Common myeloid progenitor, CD34-positive (primary cell): ENCODE results near the gene SDR39U1.

ENCODE experiments used
- CTCF ChIA-PET: fragments of 350-600 bp; sonication (Branson Sonifier 250); formaldehyde crosslinking; loops from one replicate; lab custom pipeline; 2021; ENCODE audit warnings: antibody characterized with exemption; lab: Charles Lee
- POLR2A ChIA-PET: fragments of 350-600 bp; sonication (Branson Sonifier 250); formaldehyde crosslinking; loops from one replicate; lab custom pipeline; 2021; ENCODE audit warnings: antibody characterized with exemption; lab: Charles Lee
- DNase-seq, 3 donors: peaks; one replicate each; pipeline versions ENCODE4 v3.0.0 to v3.0.0-alpha.2; 2013
- H3K27ac ChIP-seq, 2 experiments: 1 replicate in 1 of 2; 2 replicates in 1 of 2; pipeline ENCODE4 v1.7.0; 2013; ENCODE audit warnings: inconsistent platforms in 2 of 2, low read length in 2 of 2, mild to moderate bottlenecking in 2 of 2, low read depth in 1 of 2, moderate library complexity in 1 of 2; ENCODE audit not compliant: severe bottlenecking in 2 of 2, insufficient read depth in 1 of 2, poor library complexity in 1 of 2
- H3K27me3 ChIP-seq, 5 experiments: replicated peaks in 2 of 5; 1 replicate in 3 of 5; 2 replicates in 2 of 5; pipeline versions ENCODE4 v1.6.1 to v1.7.0; 2013; ENCODE audit warnings: low read length in 4 of 5, mild to moderate bottlenecking in 2 of 5, moderate library complexity in 2 of 5, inconsistent platforms in 1 of 5; ENCODE audit not compliant: insufficient read depth in 5 of 5, control insufficient read depth in 4 of 5
- H3K36me3 ChIP-seq, 4 experiments: 1 replicate in 2 of 4; 2 replicates in 2 of 4; pipeline versions ENCODE4 v1.6.1 to v1.7.0; 2013; ENCODE audit warnings: low read length in 3 of 4, control low read depth in 1 of 4, mild to moderate bottlenecking in 1 of 4; ENCODE audit not compliant: control insufficient read depth in 4 of 4, insufficient read depth in 4 of 4
- H3K4me1 ChIP-seq, 4 experiments: 1 replicate in 3 of 4; 2 replicates in 1 of 4; pipeline versions ENCODE4 v1.6.1 to v1.7.1; 2013; ENCODE audit warnings: low read length in 3 of 4, mild to moderate bottlenecking in 3 of 4, control low read depth in 1 of 4, inconsistent platforms in 1 of 4, moderate library complexity in 1 of 4; ENCODE audit not compliant: control insufficient read depth in 4 of 4, insufficient read depth in 4 of 4; ENCODE audit errors: control extremely low read depth in 1 of 4
- H3K4me3 ChIP-seq, 7 experiments: 1 replicate in 4 of 7; 2 replicates in 3 of 7; pipeline versions ENCODE4 v1.5.1 to v1.7.0; 2013; ENCODE audit warnings: mild to moderate bottlenecking in 7 of 7, low read length in 6 of 7, moderate library complexity in 6 of 7, inconsistent platforms in 2 of 7, low read depth in 2 of 7, control low read depth in 1 of 7; ENCODE audit not compliant: insufficient read depth in 4 of 7, control insufficient read depth in 1 of 7; ENCODE audit errors: extremely low read depth in 1 of 7
- H3K9me3 ChIP-seq, 5 experiments: 1 replicate in 4 of 5; 2 replicates in 1 of 5; pipeline versions ENCODE4 v1.6.1 to v1.7.1; 2013; ENCODE audit warnings: low read length in 4 of 5, mild to moderate bottlenecking in 2 of 5, inconsistent platforms in 1 of 5, low read depth in 1 of 5, moderate library complexity in 1 of 5; ENCODE audit not compliant: control insufficient read depth in 4 of 5, insufficient read depth in 2 of 5; ENCODE audit errors: control extremely low read depth in 1 of 5
- WGBS: methylation state at CpG from one replicate; pipeline ENCODE4 v1.1.5; 2013; ENCODE audit not compliant: insufficient coverage; 5-methylcytosine and 5-hydroxymethylcytosine counted together

SDR39U1 gene

DNA sequence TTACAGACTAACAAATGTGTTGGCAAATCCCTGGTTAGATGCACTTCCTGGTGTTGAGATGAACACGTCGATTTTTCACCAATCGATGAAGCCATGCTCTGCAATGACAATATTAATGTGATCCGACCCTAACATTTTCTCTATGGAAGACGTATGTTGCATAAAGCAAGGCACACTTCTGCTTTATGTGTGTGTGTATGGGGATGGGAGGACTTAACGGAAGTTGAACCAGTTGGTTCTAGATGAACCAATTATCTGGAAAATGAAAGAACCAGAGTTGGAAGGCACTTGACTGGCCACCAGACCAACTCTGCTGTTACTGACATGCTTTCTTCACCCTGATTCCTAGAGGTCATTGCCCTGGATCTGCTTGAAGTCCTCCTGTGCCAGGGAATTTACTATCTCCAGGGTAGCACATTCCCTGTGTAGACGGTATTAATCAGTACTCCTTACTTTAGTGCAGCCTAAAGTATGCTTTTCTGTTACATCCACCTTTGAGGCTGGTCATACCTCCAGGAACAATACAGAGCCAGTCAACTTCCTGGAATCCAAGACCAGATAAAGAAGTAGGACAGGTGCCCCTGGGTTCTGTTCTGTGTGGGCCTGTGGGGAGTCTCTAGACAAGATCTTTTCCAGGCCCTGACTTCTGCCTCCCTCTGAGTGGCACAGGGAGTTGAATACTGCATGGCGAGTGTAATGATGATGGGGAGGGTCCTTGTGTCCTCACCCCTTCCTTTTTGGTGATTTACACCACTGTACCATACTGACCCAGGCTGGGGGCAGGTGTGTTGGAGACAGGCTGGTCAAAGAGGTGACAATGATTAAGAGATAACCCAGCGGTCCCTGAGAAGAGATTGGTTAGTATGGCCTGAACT is 4.1 kb downstream of the SDR39U1 start:
- Histone ChIP-seq H3K4me3 (no peak overlapping the region), H3K4me1 (peaks cover 11 to 60% (median 52%) of the 10 kb centered on the region in 4 experiments), H3K36me3 (peaks cover 8 to 45% (median 41%) of the 10 kb centered on the region in 4 experiments), H3K9me3 (no peaks in the 10 kb centered on the region), H3K27me3 (no peaks in the 10 kb centered on the region), H3K27ac (peak overlapping the region in 1 of 2 experiments; percentile 70)
- ChIA-PET CTCF (interaction anchor here (1.2 to 21.5 kb wide), 9 partner anchors 11 to 205 kb away, joined by 3 to 489 read pairs (median 29); partner anchors contain the start of genes ADCY4, CIDEB, LTB4R and LTB4R2), POLR2A (no interaction called here)
- 75% methylated on average over 7 of the region's 9 CpGs for WGBS
- DNase-seq, result no peak

DNA sequence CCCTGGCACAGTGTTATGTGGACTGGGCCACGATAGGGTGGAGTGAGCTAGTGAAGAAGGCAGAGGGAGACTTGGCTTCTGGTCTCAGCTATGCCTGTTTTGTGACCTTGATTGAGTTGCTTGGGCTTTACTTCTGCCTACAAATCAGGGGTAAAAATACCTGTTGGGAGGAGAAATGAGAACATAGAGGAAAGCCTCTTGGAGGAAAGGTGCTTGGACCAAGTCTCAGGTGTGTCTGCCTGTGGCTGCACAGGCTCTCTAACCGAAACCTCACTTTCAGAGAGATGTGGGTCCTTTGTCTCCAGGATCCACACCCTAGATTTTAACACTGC is 4.9 kb downstream of the SDR39U1 start:
- no peaks in the 10 kb centered on the region for H3K27me3 ChIP-seq
- DNase-seq, result no peak
- peaks cover 10 to 58% (median 49%) of the 10 kb centered on the region in 4 experiments for H3K4me1 ChIP-seq
- ChIA-PET POLR2A (interaction anchor here (1.3 kb wide), 1 partner anchor 15 kb away, joined by 3 read pairs; no protein-coding TSS in a partner anchor), CTCF (interaction anchor here (1.1 to 21.5 kb wide), 16 partner anchors 10 to 204 kb away, joined by 3 to 489 read pairs (median 12); partner anchors contain the start of genes ADCY4, CIDEB, LTB4R and LTB4R2)
- 0% methylated on average over 1 of the region's 2 CpGs for WGBS
- H3K27ac ChIP-seq, result peak overlapping the region; percentile 17 to 70
- H3K4me3 ChIP-seq, result peak overlapping the region in 3 of 7 experiments; percentile 8 to 60 (median 50)
- no peaks in the 10 kb centered on the region for H3K9me3 ChIP-seq
- peaks cover 13 to 52% (median 47%) of the 10 kb centered on the region in 4 experiments for H3K36me3 ChIP-seq

DNA sequence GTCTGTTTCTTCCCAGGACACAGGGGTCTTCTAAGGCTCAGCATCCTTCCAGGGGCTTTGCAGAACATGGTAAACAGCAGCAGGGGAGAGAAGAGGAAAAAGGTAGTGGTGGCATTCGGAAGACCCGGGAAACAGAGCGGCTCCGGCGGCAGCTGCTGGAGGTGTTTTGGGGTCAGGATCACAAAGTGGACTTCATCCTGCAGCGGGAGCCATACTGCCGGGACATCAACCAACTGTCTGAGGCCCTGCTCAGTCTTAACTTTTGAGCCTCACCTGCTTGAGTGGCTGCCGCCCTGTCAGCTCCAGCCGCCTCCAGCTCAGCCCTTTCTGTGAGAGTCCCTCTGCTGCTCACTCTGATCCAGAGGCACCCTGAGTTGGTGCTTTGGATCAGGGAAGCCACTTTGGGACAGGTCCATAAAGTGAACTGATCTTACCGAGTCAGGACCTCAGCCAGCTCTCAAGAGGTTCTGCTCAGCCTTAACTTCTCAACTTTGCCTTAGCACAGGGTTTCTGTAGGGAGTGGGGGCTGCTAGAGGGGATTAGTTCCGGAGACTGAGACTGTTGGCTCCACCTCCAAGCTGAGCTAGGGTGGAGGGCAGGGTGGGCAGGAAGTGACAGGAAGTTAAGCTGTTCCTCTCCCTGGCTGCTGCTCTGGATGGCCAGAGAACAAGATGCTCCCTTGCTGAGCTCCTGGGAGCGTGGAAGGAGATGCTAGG is 5.4 kb downstream of the SDR39U1 start:
- CTCF ChIA-PET, result interaction anchor here (0.9 to 21.5 kb wide), 21 partner anchors 10 to 249 kb away, joined by 3 to 489 read pairs (median 8); partner anchors contain the start of genes ADCY4, CIDEB, IPO4 and LTB4R
- H3K4me3 ChIP-seq, result peak overlapping the region in 5 of 7 experiments; percentile 13 to 60 (median 50)

DNA sequence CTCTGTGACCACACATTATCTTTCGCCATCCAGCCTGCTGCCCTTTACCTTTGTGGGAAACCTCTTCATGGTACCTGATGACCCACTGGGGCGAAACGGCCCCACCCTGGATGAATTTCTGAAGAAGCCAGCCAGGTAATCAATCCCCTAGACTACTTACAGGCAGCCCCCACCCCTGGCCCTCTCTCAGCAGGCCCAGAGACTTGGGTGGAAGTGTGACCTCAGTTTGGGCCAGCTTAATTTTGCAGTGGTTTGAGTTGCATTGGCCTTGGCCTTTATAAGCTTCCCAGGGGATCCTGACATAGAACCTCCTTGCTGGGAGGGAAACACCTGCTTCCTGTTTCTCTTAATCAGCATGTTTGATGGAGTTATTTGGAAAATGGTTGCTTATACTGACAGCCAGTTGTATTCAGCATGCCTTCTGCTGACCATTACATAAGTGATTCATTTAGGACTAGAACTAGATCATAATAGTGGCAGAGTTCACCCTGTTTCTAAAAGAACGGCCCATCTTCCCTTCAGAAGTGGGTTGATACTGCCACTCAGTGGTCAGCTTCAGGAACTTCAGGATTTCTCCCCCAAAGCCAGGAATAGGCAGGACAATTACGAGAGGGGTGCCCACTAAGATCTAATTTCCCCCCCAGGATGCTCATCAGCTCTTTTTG is 6.1 kb downstream of the SDR39U1 start:
- DNase-seq, result peak; percentile 56 to 87 (median 80)
- CTCF ChIA-PET, result interaction anchor here (0.9 to 21.5 kb wide), 23 partner anchors 9 to 248 kb away, joined by 3 to 489 read pairs (median 6); partner anchors contain the start of genes ADCY4, CIDEB, IPO4 and LTB4R
- peaks cover 17 to 60% (median 54%) of the 10 kb centered on the region in 4 experiments for H3K36me3 ChIP-seq
- peak overlapping the region; percentile 2 to 70 for H3K27ac ChIP-seq
- peak overlapping the region in 3 of 7 experiments; percentile 13 to 60 (median 58) for H3K4me3 ChIP-seq
- 36% methylated on average over 4 of the region's 5 CpGs for WGBS
- peaks cover 10 to 54% (median 49%) of the 10 kb centered on the region in 4 experiments for H3K4me1 ChIP-seq
- POLR2A ChIA-PET, result interaction anchor here (0.6 to 1.3 kb wide), 6 partner anchors 14 to 248 kb away, joined by 3 to 8 read pairs (median 4); partner anchors contain the start of gene IPO4
- no peaks in the 10 kb centered on the region for H3K27me3 ChIP-seq
- no peaks in the 10 kb centered on the region for H3K9me3 ChIP-seq

More for the DNA sequence above, 5.4 kb downstream of the SDR39U1 start:
- DNase-seq, result peak in 2 of 3 donors; percentile 44 to 50
- Histone ChIP-seq H3K4me1 (peaks cover 10 to 55% (median 49%) of the 10 kb centered on the region in 4 experiments), H3K36me3 (peaks cover 17 to 57% (median 52%) of the 10 kb centered on the region in 4 experiments), H3K9me3 (no peaks in the 10 kb centered on the region), H3K27ac (peak overlapping the region; percentile 17 to 70), H3K27me3 (no peaks in the 10 kb centered on the region)
- 35% methylated on average over 11 of the region's 12 CpGs for WGBS
- POLR2A ChIA-PET, result interaction anchor here (0.6 to 1.3 kb wide), 5 partner anchors 14 to 249 kb away, joined by 3 to 8 read pairs (median 4); partner anchors contain the start of gene IPO4

DNA sequence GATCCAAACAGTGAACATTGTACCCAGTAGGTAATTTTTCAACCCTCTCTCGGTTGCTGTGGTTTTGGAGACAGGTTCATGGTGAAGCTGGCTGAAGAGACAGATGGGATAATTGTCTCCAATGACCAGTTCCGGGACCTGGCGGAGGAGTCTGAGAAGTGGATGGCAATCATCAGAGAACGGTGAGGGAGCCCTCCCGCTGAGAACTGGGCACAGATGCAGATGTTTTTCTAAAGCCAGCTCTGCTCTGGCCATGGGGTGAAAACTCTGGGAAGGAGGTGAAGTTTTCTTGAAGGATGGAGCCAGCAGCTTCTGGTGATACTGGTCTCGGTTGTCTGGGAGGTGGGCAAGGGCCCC is 6.6 kb downstream of the SDR39U1 start:
- CTCF ChIA-PET, result interaction anchor here (1.0 to 21.5 kb wide), 21 partner anchors 8 to 247 kb away, joined by 3 to 489 read pairs (median 7); partner anchors contain the start of genes ADCY4, CIDEB, IPO4 and LTB4R

More for the DNA sequence above, 6.6 kb downstream of the SDR39U1 start:
- POLR2A ChIA-PET, result interaction anchor here (0.6 to 1.1 kb wide), 3 partner anchors 69 to 193 kb away, joined by 4 to 8 read pairs (median 7); no protein-coding TSS in a partner anchor
- Histone ChIP-seq H3K36me3 (peaks cover 17 to 64% (median 54%) of the 10 kb centered on the region in 4 experiments), H3K4me1 (peaks cover 12 to 54% (median 50%) of the 10 kb centered on the region in 4 experiments), H3K4me3 (no peak overlapping the region), H3K27me3 (no peaks in the 10 kb centered on the region), H3K9me3 (no peaks in the 10 kb centered on the region), H3K27ac (peak overlapping the region; percentile 2 to 70)
- WGBS, result 86% methylated on average over 4 of the region's 6 CpGs
- DNase-seq, result no peak
